ENCODE measurements around the gene PSIP1.

Gene PSIP1

DNA sequence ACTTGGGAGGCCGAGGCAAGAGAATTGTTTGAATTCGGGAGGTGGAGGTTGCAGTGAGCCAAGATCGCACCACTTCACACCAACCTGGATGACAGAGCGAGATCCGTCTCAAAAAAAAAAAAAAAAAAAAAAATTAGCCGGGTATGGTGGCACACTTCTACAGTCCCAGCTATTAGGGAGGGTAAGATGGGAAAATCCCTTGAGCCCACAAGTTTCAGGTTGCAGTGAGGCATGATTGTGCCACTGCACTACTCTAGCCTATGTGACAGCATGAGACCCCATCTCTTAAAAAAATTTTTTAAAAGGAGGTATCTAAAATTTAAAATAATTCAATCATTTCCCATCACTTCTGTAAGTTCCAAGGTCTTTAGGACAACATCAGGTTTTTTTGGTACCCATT is 26.0 kb downstream of the PSIP1 start:
- Histone ChIP-seq H3K4me1 (no peaks in the 10 kb centered on the region), H3K36me3 (ENCODE audit: control insufficient read depth, insufficient read depth, low read length) (no peaks in the 10 kb centered on the region), H3K4me3 (ENCODE audit: low read depth, low read length) (no peak overlapping the region), H3K9me3 (ENCODE audit: control insufficient read depth, low read length) (no peaks in the 10 kb centered on the region), H3K27ac (no peak overlapping the region), H3K9ac (no peak overlapping the region), H3K4me2 (ENCODE audit: low read length) (no peak overlapping the region), H3K79me2 (no peaks in the 10 kb centered on the region), H2AFZ (no peak overlapping the region), H3K27me3 (ENCODE audit: control insufficient read depth, insufficient read depth, low read length) (no peaks in the 10 kb centered on the region)
- TF ChIP-seq, protein P1, sequence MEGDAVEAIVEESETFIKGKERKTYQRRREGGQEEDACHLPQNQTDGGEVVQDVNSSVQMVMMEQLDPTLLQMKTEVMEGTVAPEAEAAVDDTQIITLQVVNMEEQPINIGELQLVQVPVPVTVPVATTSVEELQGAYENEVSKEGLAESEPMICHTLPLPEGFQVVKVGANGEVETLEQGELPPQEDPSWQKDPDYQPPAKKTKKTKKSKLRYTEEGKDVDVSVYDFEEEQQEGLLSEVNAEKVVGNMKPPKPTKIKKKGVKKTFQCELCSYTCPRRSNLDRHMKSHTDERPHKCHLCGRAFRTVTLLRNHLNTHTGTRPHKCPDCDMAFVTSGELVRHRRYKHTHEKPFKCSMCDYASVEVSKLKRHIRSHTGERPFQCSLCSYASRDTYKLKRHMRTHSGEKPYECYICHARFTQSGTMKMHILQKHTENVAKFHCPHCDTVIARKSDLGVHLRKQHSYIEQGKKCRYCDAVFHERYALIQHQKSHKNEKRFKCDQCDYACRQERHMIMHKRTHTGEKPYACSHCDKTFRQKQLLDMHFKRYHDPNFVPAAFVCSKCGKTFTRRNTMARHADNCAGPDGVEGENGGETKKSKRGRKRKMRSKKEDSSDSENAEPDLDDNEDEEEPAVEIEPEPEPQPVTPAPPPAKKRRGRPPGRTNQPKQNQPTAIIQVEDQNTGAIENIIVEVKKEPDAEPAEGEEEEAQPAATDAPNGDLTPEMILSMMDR (IDR thresholded peaks at IDR 0.05) = no peak

DNA sequence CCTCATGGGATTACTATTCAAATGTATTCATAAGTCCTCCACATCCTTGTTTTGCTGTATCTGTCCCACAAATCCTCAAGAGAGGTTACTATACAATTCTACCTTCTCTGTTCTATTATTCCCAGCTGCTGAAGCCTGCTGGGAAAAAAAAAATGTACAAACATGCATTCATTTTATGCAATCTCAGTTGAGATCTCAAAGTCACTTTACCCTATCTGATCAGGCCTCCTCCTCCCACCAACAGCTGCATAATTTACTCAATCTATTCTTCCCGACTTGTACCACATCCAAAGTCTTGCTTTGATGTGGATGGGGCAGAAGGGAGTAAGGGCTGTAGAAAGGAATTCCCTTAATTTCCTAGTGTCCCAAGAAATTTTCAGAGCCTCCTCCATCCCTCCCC is 28.6 kb downstream of the PSIP1 start:
- Histone ChIP-seq H3K27ac (no peak overlapping the region), H3K9ac (no peak overlapping the region)

DNA sequence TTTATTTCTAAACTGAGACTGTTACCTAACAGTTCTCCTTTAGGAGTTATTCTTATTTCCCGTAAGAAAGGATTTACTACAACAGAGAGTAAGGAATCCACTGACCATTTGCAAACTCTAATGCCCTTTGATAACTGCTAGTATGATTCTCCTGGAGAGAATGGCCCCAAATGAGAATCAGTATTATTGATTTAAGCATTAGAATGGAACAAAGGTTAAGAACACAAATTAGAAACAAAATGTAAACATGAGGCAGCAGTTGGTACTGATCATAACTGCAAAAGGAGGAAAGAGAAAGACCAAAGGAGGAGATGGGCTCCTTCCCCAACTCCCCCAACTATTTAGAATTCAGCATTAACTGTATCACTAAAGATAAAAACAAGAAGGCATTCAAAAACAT is 30.7 kb downstream of the PSIP1 start:
- H3K9me3 ChIP-seq (ENCODE audit: control insufficient read depth, low read length) = no peaks in the 10 kb centered on the region
- no peak overlapping the region for H3K4me3 ChIP-seq (ENCODE audit: low read depth, low read length)
- no peak overlapping the region for H3K4me2 ChIP-seq (ENCODE audit: low read length)
- H3K79me2 ChIP-seq = no peaks in the 10 kb centered on the region
- H3K9ac ChIP-seq = no peak overlapping the region
- no peak overlapping the region for H3K27ac ChIP-seq
- H3K27me3 ChIP-seq (ENCODE audit: control insufficient read depth, insufficient read depth, low read length) = no peaks in the 10 kb centered on the region
- H2AFZ ChIP-seq = no peak overlapping the region
- no peaks in the 10 kb centered on the region for H3K36me3 ChIP-seq (ENCODE audit: control insufficient read depth, insufficient read depth, low read length)
- TF ChIP-seq, protein P1 (IDR thresholded peaks at IDR 0.05) = no peak
- no peaks in the 10 kb centered on the region for H3K4me1 ChIP-seq

More for the DNA sequence above, 28.6 kb downstream of the PSIP1 start:
- Histone ChIP-seq H3K36me3 (ENCODE audit: control insufficient read depth, insufficient read depth, low read length) (no peaks in the 10 kb centered on the region), H2AFZ (no peak overlapping the region), H3K9me3 (ENCODE audit: control insufficient read depth, low read length) (no peaks in the 10 kb centered on the region), H3K4me3 (ENCODE audit: low read depth, low read length) (no peak overlapping the region), H3K79me2 (no peaks in the 10 kb centered on the region), H3K4me2 (ENCODE audit: low read length) (no peak overlapping the region), H3K27me3 (ENCODE audit: control insufficient read depth, insufficient read depth, low read length) (no peaks in the 10 kb centered on the region), H3K4me1 (no peaks in the 10 kb centered on the region)
- TF ChIP-seq, protein P1 (IDR thresholded peaks at IDR 0.05) = no peak

DNA sequence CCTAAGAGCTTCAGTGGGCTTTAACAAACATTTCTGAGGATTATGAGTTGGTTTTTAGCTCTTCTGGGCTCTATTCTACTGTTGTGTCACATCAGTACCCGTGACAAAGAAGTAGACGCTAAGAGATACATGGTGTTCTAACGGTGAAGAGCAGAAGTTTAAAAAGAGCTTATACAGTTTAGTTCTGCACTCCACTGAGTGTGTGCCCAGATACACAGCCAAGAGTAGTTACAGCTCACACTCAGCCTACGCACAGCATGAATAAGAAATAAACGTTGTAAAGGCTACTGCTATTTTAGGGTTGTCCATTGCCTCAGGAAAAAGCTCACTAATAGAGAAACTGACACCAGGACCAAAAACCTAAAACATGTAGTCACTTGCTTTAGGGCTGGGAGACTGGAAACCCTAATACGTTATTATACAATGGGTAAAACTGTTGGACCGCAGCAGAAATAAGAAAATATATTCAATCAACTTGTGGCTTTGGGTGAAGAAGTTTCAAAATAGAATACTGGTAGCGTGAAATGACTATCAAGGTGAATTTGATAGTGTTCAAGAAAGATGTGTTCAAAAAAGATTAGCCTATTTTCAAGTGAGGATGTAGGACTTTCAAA is 34.7 kb downstream of the PSIP1 start:
- H3K4me2 ChIP-seq (ENCODE audit: low read length) = no peak overlapping the region
- no peaks in the 10 kb centered on the region for H3K4me1 ChIP-seq
- TF ChIP-seq, protein P1 (IDR thresholded peaks at IDR 0.05) = no peak
- H3K4me3 ChIP-seq (ENCODE audit: low read depth, low read length) = no peak overlapping the region
- no peaks in the 10 kb centered on the region for H3K36me3 ChIP-seq (ENCODE audit: control insufficient read depth, insufficient read depth, low read length)
- no peak overlapping the region for H2AFZ ChIP-seq
- no peaks in the 10 kb centered on the region for H3K9me3 ChIP-seq (ENCODE audit: control insufficient read depth, low read length)
- H3K9ac ChIP-seq = no peak overlapping the region
- no peak overlapping the region for H3K27ac ChIP-seq
- H3K79me2 ChIP-seq = no peaks in the 10 kb centered on the region
- H3K27me3 ChIP-seq (ENCODE audit: control insufficient read depth, insufficient read depth, low read length) = no peaks in the 10 kb centered on the region

DNA sequence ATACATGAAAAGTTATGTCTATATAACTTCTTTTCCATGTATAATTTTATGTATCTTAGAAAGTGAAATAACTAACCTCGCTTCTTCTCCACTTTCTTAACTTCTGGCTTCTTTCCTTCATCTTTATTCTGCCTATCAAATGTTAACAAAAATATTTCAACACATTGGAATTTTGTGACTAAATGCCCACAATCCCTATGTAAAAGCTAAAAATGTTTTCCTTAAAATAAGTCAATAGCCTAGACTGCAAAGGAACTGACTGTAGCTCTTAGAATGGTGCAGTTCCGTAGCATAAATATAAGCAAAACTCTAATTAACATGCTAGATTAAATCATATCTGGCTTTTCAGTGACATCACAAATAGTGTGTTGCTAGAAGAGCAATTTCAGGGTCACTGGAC is 40.9 kb downstream of the PSIP1 start:
- H2AFZ ChIP-seq = no peak overlapping the region
- no peaks in the 10 kb centered on the region for H3K9me3 ChIP-seq (ENCODE audit: control insufficient read depth, low read length)
- TF ChIP-seq, protein P1 (IDR thresholded peaks at IDR 0.05) = no peak
- no peak overlapping the region for H3K4me2 ChIP-seq (ENCODE audit: low read length)
- H3K79me2 ChIP-seq = no peaks in the 10 kb centered on the region
- no peaks in the 10 kb centered on the region for H3K36me3 ChIP-seq (ENCODE audit: control insufficient read depth, insufficient read depth, low read length)
- H3K27ac ChIP-seq = no peak overlapping the region
- no peak overlapping the region for H3K9ac ChIP-seq
- no peaks in the 10 kb centered on the region for H3K27me3 ChIP-seq (ENCODE audit: control insufficient read depth, insufficient read depth, low read length)
- no peaks in the 10 kb centered on the region for H3K4me1 ChIP-seq
- H3K4me3 ChIP-seq (ENCODE audit: low read depth, low read length) = no peak overlapping the region
